HFFc6 (cell line): ENCODE results near the gene SMARCB1. TPM values are rescaled to one million over a fixed set of nuclear protein-coding genes. Genes with fewer than 3 reads are reported as not detected.

ENCODE experiments used
- DNase-seq: peaks from one replicate; pipeline ENCODE4 v3.0.0-alpha.2; 2018
- H3K27ac Mint-ChIP-seq: 2 replicates; pipeline ENCODE4 v1.8.0; 2020; ENCODE audit warnings: mild to moderate bottlenecking, mixed read lengths
- H3K27me3 Mint-ChIP-seq: 2 replicates; pipeline ENCODE4 v1.8.0; 2021; ENCODE audit warnings: mild to moderate bottlenecking, moderate library complexity, mixed read lengths; ENCODE audit not compliant: insufficient read depth
- H3K36me3 Mint-ChIP-seq: 2 replicates; pipeline ENCODE4 v1.8.0; 2021; ENCODE audit warnings: low read depth, mixed read lengths
- H3K4me1 Mint-ChIP-seq: 2 replicates; pipeline ENCODE4 v1.8.0; 2020; ENCODE audit warnings: low read depth, mixed read lengths
- H3K4me3 Mint-ChIP-seq: 2 replicates; pipeline ENCODE4 v1.8.0; 2020; ENCODE audit warnings: mild to moderate bottlenecking, moderate library complexity, mixed read lengths
- H3K9me3 Mint-ChIP-seq: 2 replicates; pipeline ENCODE4 v1.8.0; 2020; ENCODE audit warnings: mild to moderate bottlenecking, mixed read lengths
- total RNA-seq, 6 experiments: library from RNA; stranded (reverse); fragmentation: NEBNext Ultra II Directional; extraction: Animal tissue kit (Norgen Biotek cat#: 25700); gene quantifications; 2 replicates in 1 of 6; 3 replicates in 5 of 6; pipeline ENCODE4 v1.2.3, GENCODE V29; 2021
- TF ChIP-seq, protein P1 (sequence below): fragments of 200-600 bp; sonication (generic); IDR thresholded peaks from 2 replicates; pipeline ENCODE4 v1.5.0; 2021; ENCODE audit warnings: antibody characterized with exemption, mild to moderate bottlenecking

The SMARCB1 gene
- total RNA-seq, 6 experiments from 2014 or later = 91.5 to 101 (median 97.3) TPM

DNA sequence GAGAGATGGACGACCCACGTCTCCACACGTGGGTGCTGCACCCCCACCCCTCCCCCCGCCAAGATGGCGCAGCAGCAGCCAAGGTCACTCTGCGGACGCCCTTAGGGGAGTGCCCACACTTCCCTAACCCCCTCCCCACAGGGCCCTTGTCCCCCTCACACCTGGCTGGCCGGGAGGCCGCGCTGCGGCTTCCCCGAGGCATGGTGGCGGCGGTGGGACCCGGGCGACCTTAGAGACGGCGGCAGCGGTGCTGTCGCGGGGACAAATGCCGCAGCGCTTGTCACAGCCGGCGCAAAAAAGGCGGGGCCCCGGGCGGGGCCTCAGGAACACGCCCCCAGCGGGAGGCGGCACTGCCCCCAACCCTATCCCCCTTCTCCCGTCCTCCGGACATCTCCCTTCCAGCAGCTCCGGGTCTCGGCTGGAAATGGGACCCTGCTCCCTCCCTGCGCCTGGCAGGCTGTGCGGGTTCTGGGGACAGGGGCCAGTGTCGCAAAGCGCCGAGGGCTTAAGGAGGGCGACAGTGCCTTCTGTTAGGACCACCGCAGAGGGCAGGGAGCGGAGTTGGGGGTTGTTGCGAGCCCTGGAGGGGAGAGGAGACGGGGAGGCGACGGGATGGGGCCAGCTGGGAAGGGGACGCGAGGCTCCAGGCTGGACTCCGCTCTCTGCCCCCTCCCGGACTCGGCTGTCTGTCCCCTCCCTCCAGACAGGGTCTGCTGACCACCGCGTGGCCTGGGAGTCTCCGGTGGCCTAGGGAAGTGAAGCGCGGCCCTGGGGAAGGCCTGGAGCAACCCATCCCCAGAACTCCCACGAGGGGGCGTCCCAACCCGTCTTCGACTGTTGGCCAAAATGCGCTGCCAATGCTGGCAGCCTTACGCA is 18.9 kb upstream of the SMARCB1 start, which contains the start of gene CHCHD10:
Gene CHCHD10 (minus strand): TSS at position 300 of the 876 bp plus-strand sequence. CDS start 98 bp downstream, at position 202.
- peak; percentile 44 for DNase-seq
- H3K36me3 Mint-ChIP-seq = no peaks in the 10 kb centered on the region; the same call in 1 of the 2 replicates
- H3K4me3 Mint-ChIP-seq = peak within 1 kb of the TSS; percentile 86
- H3K27me3 Mint-ChIP-seq = no peaks in the 10 kb centered on the region; the same call in 1 of the 2 replicates
- H3K4me1 Mint-ChIP-seq = peaks cover 16% of the 10 kb centered on the region
- H3K9me3 Mint-ChIP-seq = no peaks in the 10 kb centered on the region
- TF ChIP-seq, protein P1, sequence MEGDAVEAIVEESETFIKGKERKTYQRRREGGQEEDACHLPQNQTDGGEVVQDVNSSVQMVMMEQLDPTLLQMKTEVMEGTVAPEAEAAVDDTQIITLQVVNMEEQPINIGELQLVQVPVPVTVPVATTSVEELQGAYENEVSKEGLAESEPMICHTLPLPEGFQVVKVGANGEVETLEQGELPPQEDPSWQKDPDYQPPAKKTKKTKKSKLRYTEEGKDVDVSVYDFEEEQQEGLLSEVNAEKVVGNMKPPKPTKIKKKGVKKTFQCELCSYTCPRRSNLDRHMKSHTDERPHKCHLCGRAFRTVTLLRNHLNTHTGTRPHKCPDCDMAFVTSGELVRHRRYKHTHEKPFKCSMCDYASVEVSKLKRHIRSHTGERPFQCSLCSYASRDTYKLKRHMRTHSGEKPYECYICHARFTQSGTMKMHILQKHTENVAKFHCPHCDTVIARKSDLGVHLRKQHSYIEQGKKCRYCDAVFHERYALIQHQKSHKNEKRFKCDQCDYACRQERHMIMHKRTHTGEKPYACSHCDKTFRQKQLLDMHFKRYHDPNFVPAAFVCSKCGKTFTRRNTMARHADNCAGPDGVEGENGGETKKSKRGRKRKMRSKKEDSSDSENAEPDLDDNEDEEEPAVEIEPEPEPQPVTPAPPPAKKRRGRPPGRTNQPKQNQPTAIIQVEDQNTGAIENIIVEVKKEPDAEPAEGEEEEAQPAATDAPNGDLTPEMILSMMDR = peak; percentile 93
- peak within 1 kb of the TSS; percentile 69 for H3K27ac Mint-ChIP-seq

DNA sequence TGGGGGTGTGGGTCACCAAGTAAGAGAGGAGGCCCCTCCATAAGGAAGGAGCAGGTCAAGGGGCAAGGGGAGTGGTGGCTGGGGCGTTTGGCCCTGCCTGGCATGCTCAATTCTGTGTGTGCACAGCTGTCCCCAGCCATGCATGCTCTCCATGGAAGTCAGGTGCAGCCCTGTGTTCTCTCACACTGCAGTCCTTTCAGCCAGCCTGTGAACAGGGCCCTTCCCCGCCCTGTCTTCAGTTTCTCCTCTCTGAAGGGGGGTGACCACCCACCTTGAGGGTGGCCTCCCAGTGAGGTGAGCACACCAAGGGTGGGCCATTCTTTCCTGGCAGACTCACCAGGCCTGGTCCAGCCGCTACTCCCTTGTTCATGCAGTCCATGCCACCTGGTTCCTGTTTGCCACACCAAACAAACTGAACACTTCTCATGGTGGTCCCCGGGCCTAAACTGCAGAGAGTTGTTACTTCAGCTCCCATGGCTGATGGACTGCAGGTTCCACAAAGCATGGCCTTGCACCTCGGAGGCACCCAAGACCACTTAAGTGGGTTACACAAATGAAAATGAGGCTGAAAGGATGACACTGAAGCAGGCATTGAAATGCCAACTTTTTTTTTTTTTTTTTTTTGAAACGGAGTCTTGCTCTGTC is 17.3 kb upstream of the SMARCB1 start:
- H3K27me3 Mint-ChIP-seq = peaks cover 2% of the 10 kb centered on the region
- TF ChIP-seq, protein P1 = no peak
- DNase-seq = no peak
- no peak overlapping the region for H3K27ac Mint-ChIP-seq
- no peak overlapping the region for H3K4me3 Mint-ChIP-seq
- no peaks in the 10 kb centered on the region for H3K9me3 Mint-ChIP-seq
- H3K4me1 Mint-ChIP-seq = peaks cover 17% of the 10 kb centered on the region
- H3K36me3 Mint-ChIP-seq = no peaks in the 10 kb centered on the region; the same call in 1 of the 2 replicates

DNA sequence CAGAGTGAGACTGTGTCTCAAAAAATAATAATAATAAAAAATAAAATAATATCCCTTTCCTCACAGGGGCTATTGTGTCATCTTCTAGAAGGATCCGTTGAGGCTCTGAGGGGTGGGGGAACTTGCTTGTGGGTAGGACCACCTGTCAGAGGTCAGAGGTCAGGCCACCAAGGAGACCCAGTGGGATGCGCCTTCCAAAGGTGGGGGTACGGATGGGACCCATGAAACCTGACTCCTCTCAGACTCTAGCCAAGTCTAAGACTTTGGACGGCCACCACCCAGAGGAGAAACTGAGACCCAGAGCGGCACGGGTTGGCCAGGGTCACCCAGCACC is 14.5 kb upstream of the SMARCB1 start:
- no peak overlapping the region for H3K27ac Mint-ChIP-seq
- DNase-seq = no peak
- peaks cover 2% of the 10 kb centered on the region; the same call in 1 of the 2 replicates for H3K27me3 Mint-ChIP-seq
- peak overlapping the region; percentile 69 for H3K4me3 Mint-ChIP-seq
- peaks cover 19% of the 10 kb centered on the region for H3K4me1 Mint-ChIP-seq
- TF ChIP-seq, protein P1 = no peak
- no peaks in the 10 kb centered on the region for H3K9me3 Mint-ChIP-seq
- no peaks in the 10 kb centered on the region for H3K36me3 Mint-ChIP-seq

DNA sequence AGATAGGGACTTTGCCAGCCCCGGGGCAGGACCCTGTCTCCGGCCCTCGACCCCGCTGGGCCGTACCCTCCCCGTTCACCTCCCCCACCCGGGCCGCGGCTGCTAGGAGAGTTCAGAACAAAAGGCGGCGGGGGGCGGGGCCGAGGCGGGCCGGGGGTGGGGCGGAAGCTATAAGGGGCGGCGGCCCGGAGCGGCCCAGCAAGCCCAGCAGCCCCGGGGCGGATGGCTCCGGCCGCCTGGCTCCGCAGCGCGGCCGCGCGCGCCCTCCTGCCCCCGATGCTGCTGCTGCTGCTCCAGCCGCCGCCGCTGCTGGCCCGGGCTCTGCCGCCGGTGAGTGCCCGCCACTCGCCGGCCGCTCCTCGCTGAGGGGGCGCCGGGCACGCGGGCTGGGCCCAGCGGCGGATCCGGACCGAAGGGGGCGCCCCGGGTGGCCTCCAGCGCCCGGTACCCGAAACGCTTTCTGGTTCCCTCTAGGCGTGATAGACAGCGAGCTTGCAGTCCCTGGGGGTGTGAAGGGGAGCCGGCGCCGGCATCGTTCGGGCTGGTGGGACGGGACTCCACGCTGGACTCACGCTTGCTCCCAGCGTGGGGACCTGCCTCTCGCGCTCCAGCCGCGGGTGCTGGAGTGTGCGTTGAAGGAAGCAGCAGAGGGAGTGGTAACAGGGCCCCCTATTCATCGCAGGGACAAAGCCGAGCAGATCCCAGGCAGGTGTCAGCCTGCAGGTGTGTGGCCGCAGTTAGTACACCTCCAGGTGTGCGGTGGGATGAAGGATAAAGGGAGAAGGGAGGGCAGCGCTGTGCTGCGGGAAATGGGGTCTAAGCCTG is 13.9 kb upstream of the SMARCB1 start, which contains the start of gene MMP11:
Gene MMP11 (plus strand): TSS at position 201 of the 825 bp plus-strand sequence. CDS start 22 bp downstream, at position 223.
- H3K4me3 Mint-ChIP-seq = peak within 1 kb of the TSS; percentile 79

More for the DNA sequence above, 13.9 kb upstream of the SMARCB1 start, which contains the start of gene MMP11:
- TF ChIP-seq, protein P1 = peak; percentile 34
- Mint-ChIP-seq H3K4me1 (peaks cover 19% of the 10 kb centered on the region), H3K27ac (no peak within 1 kb of the TSS), H3K27me3 (peaks cover 2% of the 10 kb centered on the region; the same call in 1 of the 2 replicates), H3K36me3 (no peaks in the 10 kb centered on the region), H3K9me3 (no peaks in the 10 kb centered on the region)
- DNase-seq = no peak
